SW480 (cell line): ENCODE results near the gene NTSR2.

Source experiments
- DNase-seq: peaks from one replicate; pipeline ENCODE4 v3.0.0-alpha.2; 2016; ENCODE audit warnings: low spot score

Gene NTSR2

GRCh38 chr2:11628675-11629074 is 41.3 kb downstream of the NTSR2 start:
- no peak for DNase-seq

GRCh38 chr2:11625671-11626070 is 44.3 kb downstream of the NTSR2 start:
- DNase-seq = no peak

- DNase-seq = no peak
These were observed 45.1 kb downstream of the NTSR2 start for GRCh38 chr2:11624893-11625292.

- no peak for DNase-seq
These were observed 47.4 kb downstream of the NTSR2 start for GRCh38 chr2:11622611-11623010.

GRCh38 chr2:11621410-11621809 is 48.6 kb downstream of the NTSR2 start:
- no peak for DNase-seq

- DNase-seq = no peak
These were observed 51.3 kb downstream of the NTSR2 start for GRCh38 chr2:11618708-11619062.

- DNase-seq = no peak
These were observed 51.8 kb downstream of the NTSR2 start for GRCh38 chr2:11617984-11618707.

- no peak for DNase-seq
These were observed 52.5 kb downstream of the NTSR2 start for GRCh38 chr2:11617527-11617926.

GRCh38 chr2:11616851-11617415 is 53.1 kb downstream of the NTSR2 start:
- no peak for DNase-seq

- no peak for DNase-seq
These were observed 53.8 kb downstream of the NTSR2 start for GRCh38 chr2:11616097-11616687.

- DNase-seq = no peak
These were observed 54.8 kb downstream of the NTSR2 start for GRCh38 chr2:11615209-11615608.

- no peak for DNase-seq
These were observed 56.7 kb downstream of the NTSR2 start for GRCh38 chr2:11613297-11613696.

- no peak for DNase-seq
These were observed 57.3 kb downstream of the NTSR2 start for GRCh38 chr2:11612553-11613215.

GRCh38 chr2:11611251-11611650 is 58.7 kb downstream of the NTSR2 start:
- DNase-seq = no peak

- no peak for DNase-seq
These were observed 59.3 kb downstream of the NTSR2 start for GRCh38 chr2:11610624-11611242.
